GM20431 (cell line): ENCODE data around the gene GSTCD.

Experiments
- in situ Hi-C: fragments of 300-500 bp; cut with MseI, MboI; formaldehyde crosslinking; loops from one replicate; pipeline ENCODE4 v1.15.0; 2020; ENCODE audit warnings: low sequenced_read_pairs; ENCODE audit not compliant: unreplicated experiment

GSTCD gene

GRCh38 chr4:105859233-105859632 lies 150.6 kb downstream of the GSTCD start:
- in situ Hi-C loops, result no loop called here

- in situ Hi-C loops, result no loop called here
Observed at GRCh38 chr4:105870963-105871362, 162.4 kb downstream of the GSTCD start.

GRCh38 chr4:105871997-105872396 lies 163.4 kb downstream of the GSTCD start:
- in situ Hi-C loops, result no loop called here

- in situ Hi-C loops, result no loop called here
Observed at GRCh38 chr4:105875233-105875632, 166.6 kb downstream of the GSTCD start.

GRCh38 chr4:105878668-105879067 lies 170.1 kb downstream of the GSTCD start:
- in situ Hi-C loops, result no loop called here

GRCh38 chr4:105887508-105887907 lies 178.9 kb downstream of the GSTCD start:
- in situ Hi-C loops, result no loop called here

GRCh38 chr4:105894660-105895582 lies 186.3 kb downstream of the GSTCD start, which contains the start of gene NPNT:
NPNT (plus strand) TSS chr4:105895471; CDS start chr4:105895653, 182 bp downstream.
- in situ Hi-C loops, result no loop called here

GRCh38 chr4:105895583-105896460 lies 187.2 kb downstream of the GSTCD start:
- in situ Hi-C loops, result no loop called here

- in situ Hi-C loops, result no loop called here
Observed at GRCh38 chr4:105896461-105896942, 187.9 kb downstream of the GSTCD start.
